ENCODE measurements around the gene LDLRAD1. TPM values are rescaled to one million over a fixed set of nuclear protein-coding genes. Genes with fewer than 3 reads are reported as not detected.
A peak's percentile ranks its signal among the peaks of the same experiment; 100 is the strongest.

LDLRAD1 gene
- total and polyA plus RNA-seq, 2 of the 13 experiments (the other 11 are each of a cell fraction or from before 2014, with no cell fraction given), result 2.5 to 14.0 TPM

DNA sequence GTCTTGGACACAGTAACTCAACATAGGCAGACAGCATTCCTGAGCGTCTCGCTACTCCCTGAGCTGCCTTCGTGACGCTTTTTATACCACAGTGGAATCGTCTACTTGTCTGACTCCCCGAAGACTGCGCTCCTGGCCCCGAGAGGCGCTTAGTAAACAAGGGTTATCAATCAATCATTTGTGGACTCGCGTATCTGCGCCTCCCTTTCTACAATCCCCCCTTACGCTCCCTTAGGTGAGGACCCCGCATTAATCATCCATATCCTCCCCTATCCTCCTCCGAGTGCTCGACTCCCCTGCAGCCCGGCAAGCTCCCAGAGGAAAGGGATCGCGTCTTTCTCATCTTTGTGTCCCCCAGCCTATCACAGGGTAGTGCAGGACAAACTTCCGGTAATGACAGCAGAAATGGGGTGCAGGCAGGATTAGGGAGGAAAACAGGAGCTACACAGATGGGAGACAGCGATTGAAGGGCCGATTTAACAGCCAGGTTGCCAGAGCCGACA is 34.5 kb upstream of the LDLRAD1 start:
- peak overlapping the region; percentile 80 for H3K27ac ChIP-seq (ENCODE audit: extremely low read length, insufficient read depth, low read length)
- H3K4me2 ChIP-seq (ENCODE audit: low read depth, low read length), result peak overlapping the region; percentile 82
- CTCF ChIA-PET (ENCODE audit: low intra/inter-chr PET ratio, low total read pairs), result no interaction called here
- FAIRE-seq (no peak), DNase-seq (ENCODE audit: low spot score) (peak; percentile 31), ATAC-seq (peak; percentile 79)
- intact Hi-C loops (cut with micrococcal nuclease; ENCODE audit: unreplicated experiment), result loop anchor here (2.0 kb wide), 2 partner anchors 18 to 60 kb away; no protein-coding TSS in a partner anchor
- H3K27me3 ChIP-seq (ENCODE audit: control insufficient read depth in 1 of 2, insufficient read depth in 2 of 2, low read length in 2 of 2), result no peaks in the 10 kb centered on the region; a peak in 1 of 5 replicates
- no peaks in the 10 kb centered on the region for H3K9me3 ChIP-seq (ENCODE audit: low read length)
- peaks cover 52% of the 10 kb centered on the region for H3K79me2 ChIP-seq (ENCODE audit: insufficient read depth, low read length)
- in situ Hi-C loops (cut with HindIII; ENCODE audit: extremely low pct_ligation_motif_present, low pct_unique_long_range_greater_than_20kb), result no loop called here
- peaks cover 5% of the 10 kb centered on the region for H4K20me1 ChIP-seq (ENCODE audit: insufficient read depth, low read length)
- H3K36me3 ChIP-seq (replicated peaks in 1 of 2; ENCODE audit: control insufficient read depth in 1 of 2, insufficient read depth in 2 of 2, low read length in 2 of 2), result no peaks in the 10 kb centered on the region; a peak in 2 of 5 replicates
- H3K9ac ChIP-seq (ENCODE audit: insufficient read depth, low read depth, low read length), result peak overlapping the region; percentile 81
- H3K4me3 ChIP-seq (replicated peaks in 1 of 3; ENCODE audit: insufficient read depth in 1 of 3, low read depth in 2 of 3, low read length in 3 of 3), result peak overlapping the region; percentile 76 to 98 (median 91)
- BruUV-seq (replicated peaks), result TSS peak; percentile 50
- POLR2A ChIA-PET, result interaction anchor here (0.7 to 4.6 kb wide), 12 partner anchors 9 to 355 kb away, joined by 3 to 42 read pairs (median 5); partner anchors contain the start of gene LDLRAD1
- H3K4me1 ChIP-seq (ENCODE audit: insufficient read depth, low read length), result peaks cover 29% of the 10 kb centered on the region
- WGBS (ENCODE audit: low lambda C conversion rate), result 2% methylated on average over 23 of the region's 23 CpGs
- H2AFZ ChIP-seq (ENCODE audit: low read length), result no peak overlapping the region
- no peak for TF ChIP-seq ZFP37 (CRISPR knock-in tag; IDR thresholded peaks at IDR 0.05; ENCODE audit: borderline replicate concordance)
- TF ChIP-seq, protein P1, sequence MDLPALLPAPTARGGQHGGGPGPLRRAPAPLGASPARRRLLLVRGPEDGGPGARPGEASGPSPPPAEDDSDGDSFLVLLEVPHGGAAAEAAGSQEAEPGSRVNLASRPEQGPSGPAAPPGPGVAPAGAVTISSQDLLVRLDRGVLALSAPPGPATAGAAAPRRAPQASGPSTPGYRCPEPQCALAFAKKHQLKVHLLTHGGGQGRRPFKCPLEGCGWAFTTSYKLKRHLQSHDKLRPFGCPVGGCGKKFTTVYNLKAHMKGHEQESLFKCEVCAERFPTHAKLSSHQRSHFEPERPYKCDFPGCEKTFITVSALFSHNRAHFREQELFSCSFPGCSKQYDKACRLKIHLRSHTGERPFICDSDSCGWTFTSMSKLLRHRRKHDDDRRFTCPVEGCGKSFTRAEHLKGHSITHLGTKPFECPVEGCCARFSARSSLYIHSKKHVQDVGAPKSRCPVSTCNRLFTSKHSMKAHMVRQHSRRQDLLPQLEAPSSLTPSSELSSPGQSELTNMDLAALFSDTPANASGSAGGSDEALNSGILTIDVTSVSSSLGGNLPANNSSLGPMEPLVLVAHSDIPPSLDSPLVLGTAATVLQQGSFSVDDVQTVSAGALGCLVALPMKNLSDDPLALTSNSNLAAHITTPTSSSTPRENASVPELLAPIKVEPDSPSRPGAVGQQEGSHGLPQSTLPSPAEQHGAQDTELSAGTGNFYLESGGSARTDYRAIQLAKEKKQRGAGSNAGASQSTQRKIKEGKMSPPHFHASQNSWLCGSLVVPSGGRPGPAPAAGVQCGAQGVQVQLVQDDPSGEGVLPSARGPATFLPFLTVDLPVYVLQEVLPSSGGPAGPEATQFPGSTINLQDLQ (CRISPR knock-in tag; IDR thresholded peaks at IDR 0.05), result no peak
- peak; percentile 76 for TF ChIP-seq NFYB (CRISPR knock-in tag; IDR thresholded peaks at IDR 0.05)
- TF ChIP-seq ZNF709 (CRISPR knock-in tag; IDR thresholded peaks at IDR 0.05), result 0 out of 2 replicates have a peak, but pooled peaks have one; percentile 45
- TF ChIP-seq, protein P2, sequence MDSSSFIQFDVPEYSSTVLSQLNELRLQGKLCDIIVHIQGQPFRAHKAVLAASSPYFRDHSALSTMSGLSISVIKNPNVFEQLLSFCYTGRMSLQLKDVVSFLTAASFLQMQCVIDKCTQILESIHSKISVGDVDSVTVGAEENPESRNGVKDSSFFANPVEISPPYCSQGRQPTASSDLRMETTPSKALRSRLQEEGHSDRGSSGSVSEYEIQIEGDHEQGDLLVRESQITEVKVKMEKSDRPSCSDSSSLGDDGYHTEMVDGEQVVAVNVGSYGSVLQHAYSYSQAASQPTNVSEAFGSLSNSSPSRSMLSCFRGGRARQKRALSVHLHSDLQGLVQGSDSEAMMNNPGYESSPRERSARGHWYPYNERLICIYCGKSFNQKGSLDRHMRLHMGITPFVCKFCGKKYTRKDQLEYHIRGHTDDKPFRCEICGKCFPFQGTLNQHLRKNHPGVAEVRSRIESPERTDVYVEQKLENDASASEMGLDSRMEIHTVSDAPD (CRISPR knock-in tag; IDR thresholded peaks at IDR 0.05), result no peak
- TF ChIP-seq HOXA7 (CRISPR knock-in tag; IDR thresholded peaks at IDR 0.05), result no peak
- peak; percentile 37; the same call in 1 of the 2 replicates for TF ChIP-seq NFE2L1 (CRISPR knock-in tag; IDR thresholded peaks at IDR 0.05; ENCODE audit: borderline replicate concordance)
- TF ChIP-seq ZNF790 (CRISPR knock-in tag; IDR thresholded peaks at IDR 0.05; ENCODE audit: borderline replicate concordance), result peak; percentile 52; the same call in 1 of the 2 replicates
- 0 out of 2 replicates have a peak, but pooled peaks have one; percentile 27 for TF ChIP-seq SAFB2 (CRISPR knock-in tag; IDR thresholded peaks at IDR 0.05; ENCODE audit: borderline replicate concordance, low read depth)
- no peak for TF ChIP-seq AKAP8 (CRISPR knock-in tag; IDR thresholded peaks at IDR 0.05)
- no peak for TF ChIP-seq ZFP36L2 (CRISPR knock-in tag; IDR thresholded peaks at IDR 0.05)
- no peak for TF ChIP-seq MAFF (IDR thresholded peaks at IDR 0.05; ENCODE audit: low read depth, low read length)
- no peak for TF ChIP-seq ZNF251 (CRISPR knock-in tag; IDR thresholded peaks at IDR 0.05)
- TF ChIP-seq ZNF451 (CRISPR knock-in tag; IDR thresholded peaks at IDR 0.05), result no peak
- TF ChIP-seq, protein P3, sequence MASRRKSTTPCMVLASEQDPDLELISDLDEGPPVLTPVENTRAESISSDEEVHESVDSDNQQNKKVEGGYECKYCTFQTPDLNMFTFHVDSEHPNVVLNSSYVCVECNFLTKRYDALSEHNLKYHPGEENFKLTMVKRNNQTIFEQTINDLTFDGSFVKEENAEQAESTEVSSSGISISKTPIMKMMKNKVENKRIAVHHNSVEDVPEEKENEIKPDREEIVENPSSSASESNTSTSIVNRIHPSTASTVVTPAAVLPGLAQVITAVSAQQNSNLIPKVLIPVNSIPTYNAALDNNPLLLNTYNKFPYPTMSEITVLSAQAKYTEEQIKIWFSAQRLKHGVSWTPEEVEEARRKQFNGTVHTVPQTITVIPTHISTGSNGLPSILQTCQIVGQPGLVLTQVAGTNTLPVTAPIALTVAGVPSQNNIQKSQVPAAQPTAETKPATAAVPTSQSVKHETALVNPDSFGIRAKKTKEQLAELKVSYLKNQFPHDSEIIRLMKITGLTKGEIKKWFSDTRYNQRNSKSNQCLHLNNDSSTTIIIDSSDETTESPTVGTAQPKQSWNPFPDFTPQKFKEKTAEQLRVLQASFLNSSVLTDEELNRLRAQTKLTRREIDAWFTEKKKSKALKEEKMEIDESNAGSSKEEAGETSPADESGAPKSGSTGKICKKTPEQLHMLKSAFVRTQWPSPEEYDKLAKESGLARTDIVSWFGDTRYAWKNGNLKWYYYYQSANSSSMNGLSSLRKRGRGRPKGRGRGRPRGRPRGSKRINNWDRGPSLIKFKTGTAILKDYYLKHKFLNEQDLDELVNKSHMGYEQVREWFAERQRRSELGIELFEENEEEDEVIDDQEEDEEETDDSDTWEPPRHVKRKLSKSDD (CRISPR knock-in tag; IDR thresholded peaks at IDR 0.05; ENCODE audit: low read depth), result 0 out of 2 replicates have a peak, but pooled peaks have one; percentile 18
- TF ChIP-seq, protein P4, sequence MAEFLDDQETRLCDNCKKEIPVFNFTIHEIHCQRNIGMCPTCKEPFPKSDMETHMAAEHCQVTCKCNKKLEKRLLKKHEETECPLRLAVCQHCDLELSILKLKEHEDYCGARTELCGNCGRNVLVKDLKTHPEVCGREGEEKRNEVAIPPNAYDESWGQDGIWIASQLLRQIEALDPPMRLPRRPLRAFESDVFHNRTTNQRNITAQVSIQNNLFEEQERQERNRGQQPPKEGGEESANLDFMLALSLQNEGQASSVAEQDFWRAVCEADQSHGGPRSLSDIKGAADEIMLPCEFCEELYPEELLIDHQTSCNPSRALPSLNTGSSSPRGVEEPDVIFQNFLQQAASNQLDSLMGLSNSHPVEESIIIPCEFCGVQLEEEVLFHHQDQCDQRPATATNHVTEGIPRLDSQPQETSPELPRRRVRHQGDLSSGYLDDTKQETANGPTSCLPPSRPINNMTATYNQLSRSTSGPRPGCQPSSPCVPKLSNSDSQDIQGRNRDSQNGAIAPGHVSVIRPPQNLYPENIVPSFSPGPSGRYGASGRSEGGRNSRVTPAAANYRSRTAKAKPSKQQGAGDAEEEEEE (CRISPR knock-in tag; IDR thresholded peaks at IDR 0.05; ENCODE audit: borderline replicate concordance), result no peak

Data from HepG2 (cell line).